Measurements from ENCODE around the gene SIAH2. TPM values are rescaled to one million over a fixed set of nuclear protein-coding genes. Genes with fewer than 3 reads are reported as not detected.
"Not testable (repeated sequence)": the region's sequence is repeated elsewhere in the genome, so short reads cannot be mapped to it uniquely, and the experiment has no call there.

The SIAH2 gene
- 10 to 100 TPM; 74.0 to 74.9 TPM for total RNA-seq

- Mint-ChIP-seq H3K9me3 (no peaks in the 10 kb centered on the region), H3K27me3 (no peaks in the 10 kb centered on the region), H3K27ac (peak within 1 kb of the TSS; percentile 100), H3K36me3 (peaks cover 39% of the 10 kb centered on the region), H3K4me1 (ENCODE audit: low read depth) (peaks cover 50% of the 10 kb centered on the region), H3K4me3 (peak within 1 kb of the TSS; percentile 99)
- DNase-seq, result peak; percentile 96
- intact Hi-C loops (cut with micrococcal nuclease), result loop anchor here (1.0 to 10.0 kb wide), 9 partner anchors 60 to 1494 kb away; partner anchors contain the start of genes EIF2A, ERICH6, SELENOT and SERP1
- CTCF ChIA-PET, result interaction anchor here (0.6 to 10.1 kb wide), 17 partner anchors 13 to 439 kb away, joined by 3 to 111 read pairs (median 4); partner anchors contain the start of gene SELENOT
- POLR2A ChIA-PET, result interaction anchor here (0.7 to 10.7 kb wide), 34 partner anchors 8 to 1506 kb away, joined by 3 to 152 read pairs (median 7); partner anchors contain the start of genes EIF2A, ERICH6, GPR171 and SELENOT
Observed at GRCh38 chr3:150763122-150763840, at the start of gene SIAH2. TSS of gene SIAH2 (minus strand) at chr3:150763169. CDS start at chr3:150762849, 320 bp downstream.

GRCh38 chr3:150811984-150812383 is 49.0 kb upstream of the SIAH2 start:
- CTCF ChIA-PET, result no interaction called here
- Mint-ChIP-seq H3K36me3 (no peaks in the 10 kb centered on the region), H3K27me3 (peaks cover 7% of the 10 kb centered on the region), H3K27ac (no peak overlapping the region), H3K9me3 (no peaks in the 10 kb centered on the region), H3K4me3 (no peak overlapping the region), H3K4me1 (ENCODE audit: low read depth) (no peaks in the 10 kb centered on the region)
- POLR2A ChIA-PET, result no interaction called here
- intact Hi-C loops (cut with micrococcal nuclease), result no loop called here
- no peak for DNase-seq

GRCh38 chr3:150810641-150811040 is 47.7 kb upstream of the SIAH2 start:
- H3K9me3 Mint-ChIP-seq, result no peaks in the 10 kb centered on the region
- H3K36me3 Mint-ChIP-seq, result no peaks in the 10 kb centered on the region
- H3K4me3 Mint-ChIP-seq, result no peak overlapping the region
- H3K27ac Mint-ChIP-seq, result no peak overlapping the region
- intact Hi-C loops (cut with micrococcal nuclease), result no loop called here
- POLR2A ChIA-PET, result no interaction called here
- CTCF ChIA-PET, result no interaction called here
- H3K27me3 Mint-ChIP-seq, result peaks cover 9% of the 10 kb centered on the region
- DNase-seq, result no peak
- no peaks in the 10 kb centered on the region for H3K4me1 Mint-ChIP-seq (ENCODE audit: low read depth)

GRCh38 chr3:150806185-150806835 is 43.3 kb upstream of the SIAH2 start:
- CTCF ChIA-PET, result interaction anchor here (0.7 to 1.5 kb wide), 3 partner anchors 18 to 113 kb away, joined by 3 to 5 read pairs (median 4); no protein-coding TSS in a partner anchor
- H3K4me3 Mint-ChIP-seq, result no peak overlapping the region
- POLR2A ChIA-PET, result no interaction called here

GRCh38 chr3:150805354-150805753 is 42.4 kb upstream of the SIAH2 start:
- H3K27ac Mint-ChIP-seq, result no peak overlapping the region
- H3K36me3 Mint-ChIP-seq, result no peaks in the 10 kb centered on the region
- no peaks in the 10 kb centered on the region for H3K9me3 Mint-ChIP-seq
- H3K4me1 Mint-ChIP-seq (ENCODE audit: low read depth), result no peaks in the 10 kb centered on the region
- ChIA-PET CTCF (interaction anchor here (0.7 to 1.5 kb wide), 3 partner anchors 17 to 114 kb away, joined by 3 to 5 read pairs (median 3); no protein-coding TSS in a partner anchor), POLR2A (no interaction called here)
- H3K27me3 Mint-ChIP-seq, result peaks cover 4% of the 10 kb centered on the region
- H3K4me3 Mint-ChIP-seq, result no peak overlapping the region
- intact Hi-C loops (cut with micrococcal nuclease), result no loop called here
- no peak for DNase-seq

More at GRCh38 chr3:150806185-150806835, 43.3 kb upstream of the SIAH2 start:
- no peaks in the 10 kb centered on the region for H3K9me3 Mint-ChIP-seq
- no peaks in the 10 kb centered on the region for H3K4me1 Mint-ChIP-seq (ENCODE audit: low read depth)
- peaks cover 5% of the 10 kb centered on the region for H3K27me3 Mint-ChIP-seq
- H3K36me3 Mint-ChIP-seq, result no peaks in the 10 kb centered on the region
- no peak for DNase-seq
- intact Hi-C loops (cut with micrococcal nuclease), result no loop called here
- H3K27ac Mint-ChIP-seq, result no peak overlapping the region

- Mint-ChIP-seq H3K36me3 (no peaks in the 10 kb centered on the region), H3K9me3 (no peaks in the 10 kb centered on the region), H3K27ac (no peak overlapping the region), H3K4me1 (ENCODE audit: low read depth) (peaks cover 2% of the 10 kb centered on the region), H3K27me3 (peaks cover 6% of the 10 kb centered on the region), H3K4me3 (no peak overlapping the region)
- no peak for DNase-seq
- POLR2A ChIA-PET, result no interaction called here
- intact Hi-C loops (cut with micrococcal nuclease), result no loop called here
- CTCF ChIA-PET, result interaction anchor here (1.0 to 1.3 kb wide), 2 partner anchors 16 to 61 kb away, joined by 4 read pairs; no protein-coding TSS in a partner anchor
Observed at GRCh38 chr3:150803440-150803985, 40.5 kb upstream of the SIAH2 start.

- Mint-ChIP-seq H3K27me3 (peaks cover 4% of the 10 kb centered on the region), H3K9me3 (no peaks in the 10 kb centered on the region), H3K27ac (no peak overlapping the region), H3K4me1 (ENCODE audit: low read depth) (peaks cover 13% of the 10 kb centered on the region), H3K4me3 (no peak overlapping the region), H3K36me3 (no peaks in the 10 kb centered on the region)
- CTCF ChIA-PET, result no interaction called here
- POLR2A ChIA-PET, result no interaction called here
- intact Hi-C loops (cut with micrococcal nuclease), result no loop called here
- no peak for DNase-seq
Observed at GRCh38 chr3:150800722-150801121, 37.8 kb upstream of the SIAH2 start.

GRCh38 chr3:150798122-150798618 is 35.2 kb upstream of the SIAH2 start:
- Mint-ChIP-seq H3K36me3 (no peaks in the 10 kb centered on the region), H3K4me3 (no peak overlapping the region), H3K27me3 (peaks cover 4% of the 10 kb centered on the region), H3K27ac (no peak overlapping the region), H3K9me3 (no peaks in the 10 kb centered on the region), H3K4me1 (ENCODE audit: low read depth) (peaks cover 13% of the 10 kb centered on the region)
- intact Hi-C loops (cut with micrococcal nuclease), result no loop called here
- DNase-seq, result no peak
- ChIA-PET POLR2A (no interaction called here), CTCF (interaction anchor here (1.0 kb wide), 1 partner anchor 33 kb away, joined by 3 read pairs; no protein-coding TSS in a partner anchor)

- ChIA-PET POLR2A (no interaction called here), CTCF (interaction anchor here (0.9 to 1.0 kb wide), 2 partner anchors 9 to 34 kb away, joined by 3 read pairs; no protein-coding TSS in a partner anchor)
- H3K9me3 Mint-ChIP-seq, result no peaks in the 10 kb centered on the region
- no peaks in the 10 kb centered on the region for H3K36me3 Mint-ChIP-seq
- DNase-seq, result peak; percentile 26
- H3K27me3 Mint-ChIP-seq, result peaks cover 4% of the 10 kb centered on the region
- peaks cover 13% of the 10 kb centered on the region for H3K4me1 Mint-ChIP-seq (ENCODE audit: low read depth)
- no peak overlapping the region for H3K4me3 Mint-ChIP-seq
- H3K27ac Mint-ChIP-seq, result no peak overlapping the region
- intact Hi-C loops (cut with micrococcal nuclease), result no loop called here
Observed at GRCh38 chr3:150797155-150797554, 34.2 kb upstream of the SIAH2 start.

- H3K36me3 Mint-ChIP-seq; intact Hi-C loops (cut with micrococcal nuclease); H3K27ac Mint-ChIP-seq; DNase-seq; H3K4me3 Mint-ChIP-seq; POLR2A ChIA-PET; H3K9me3 Mint-ChIP-seq; H3K27me3 Mint-ChIP-seq: not testable (repeated sequence)
- CTCF ChIA-PET, result interaction anchor here (0.9 to 1.2 kb wide), 2 partner anchors 9 kb away, joined by 3 read pairs; no protein-coding TSS in a partner anchor
- peaks cover 13% of the 10 kb centered on the region for H3K4me1 Mint-ChIP-seq (ENCODE audit: low read depth)
Observed at GRCh38 chr3:150796527-150796926, 33.6 kb upstream of the SIAH2 start.

GRCh38 chr3:150793641-150794040 is 30.7 kb upstream of the SIAH2 start:
- Mint-ChIP-seq H3K4me1 (ENCODE audit: low read depth) (peaks cover 11% of the 10 kb centered on the region), H3K27me3 (peaks cover 2% of the 10 kb centered on the region), H3K9me3 (no peaks in the 10 kb centered on the region), H3K27ac (no peak overlapping the region), H3K4me3 (no peak overlapping the region), H3K36me3 (no peaks in the 10 kb centered on the region)
- CTCF ChIA-PET, result no interaction called here
- POLR2A ChIA-PET, result no interaction called here
- intact Hi-C loops (cut with micrococcal nuclease), result no loop called here
- no peak for DNase-seq

GRCh38 chr3:150790629-150791028 is 27.7 kb upstream of the SIAH2 start:
- CTCF ChIA-PET, result interaction anchor here (0.6 to 7.4 kb wide), 3 partner anchors 27 to 73 kb away, joined by 3 to 64 read pairs (median 4); partner anchors contain the start of gene SIAH2
- Mint-ChIP-seq H3K27me3 (peaks cover 2% of the 10 kb centered on the region), H3K9me3 (no peaks in the 10 kb centered on the region), H3K36me3 (no peaks in the 10 kb centered on the region), H3K4me1 (ENCODE audit: low read depth) (peaks cover 22% of the 10 kb centered on the region), H3K27ac (no peak overlapping the region), H3K4me3 (no peak overlapping the region)
- DNase-seq, result no peak
- POLR2A ChIA-PET, result interaction anchor here (1.5 kb wide), 1 partner anchor 73 kb away, joined by 3 read pairs; no protein-coding TSS in a partner anchor
- intact Hi-C loops (cut with micrococcal nuclease), result no loop called here

Data from activated CD4-positive, alpha-beta memory T cell treated with anti-CD3 and anti-CD28 coated beads for 36 hours (primary cell).